Activated naive CD4-positive, alpha-beta T cell treated with anti-CD3 and anti-CD28 coated beads, Interleukin-2, amount 50 U/mL, for 24 hours (primary cell): Measurements from ENCODE around the gene TMEM19.
A peak's percentile ranks its signal among the peaks of the same experiment; 100 is the strongest.

Source experiments
- H3K27ac Mint-ChIP-seq: one replicate; pipeline ENCODE4 v1.8.0; 2021; ENCODE audit warnings: mild to moderate bottlenecking, mixed read lengths
- H3K27me3 Mint-ChIP-seq: one replicate; pipeline ENCODE4 v1.8.0; 2021; ENCODE audit warnings: mixed read lengths
- H3K36me3 Mint-ChIP-seq: one replicate; pipeline ENCODE4 v1.8.0; 2021; ENCODE audit warnings: mixed read lengths
- H3K4me1 Mint-ChIP-seq: one replicate; pipeline ENCODE4 v1.8.0; 2021; ENCODE audit warnings: mixed read lengths
- H3K4me3 Mint-ChIP-seq: one replicate; pipeline ENCODE4 v1.8.0; 2021; ENCODE audit warnings: mild to moderate bottlenecking, mixed read lengths
- H3K9me3 Mint-ChIP-seq: one replicate; pipeline ENCODE4 v1.8.0; 2021; ENCODE audit warnings: mixed read lengths

The TMEM19 gene

GRCh38 chr12:71685914-71686657 is at the start of gene TMEM19:
TMEM19 (plus strand) TSS chr12:71686082; CDS start chr12:71686681, 599 bp downstream.
- Mint-ChIP-seq H3K27me3 (no peaks in the 10 kb centered on the region), H3K27ac (peak within 1 kb of the TSS; percentile 53), H3K4me3 (peak within 1 kb of the TSS; percentile 94), H3K9me3 (no peaks in the 10 kb centered on the region), H3K4me1 (peaks cover 45% of the 10 kb centered on the region), H3K36me3 (no peaks in the 10 kb centered on the region)

GRCh38 chr12:71636704-71637115 is 49.2 kb upstream of the TMEM19 start:
- H3K4me1 Mint-ChIP-seq = peaks cover 23% of the 10 kb centered on the region
- H3K36me3 Mint-ChIP-seq = peaks cover 24% of the 10 kb centered on the region
- H3K27me3 Mint-ChIP-seq = no peaks in the 10 kb centered on the region
- H3K4me3 Mint-ChIP-seq = no peak overlapping the region
- H3K27ac Mint-ChIP-seq = peak overlapping the region; percentile 79
- no peaks in the 10 kb centered on the region for H3K9me3 Mint-ChIP-seq

GRCh38 chr12:71638499-71638898 is 47.4 kb upstream of the TMEM19 start:
- H3K4me3 Mint-ChIP-seq = no peak overlapping the region
- peak overlapping the region; percentile 51 for H3K27ac Mint-ChIP-seq
- H3K36me3 Mint-ChIP-seq = peaks cover 25% of the 10 kb centered on the region
- peaks cover 35% of the 10 kb centered on the region for H3K4me1 Mint-ChIP-seq
- no peaks in the 10 kb centered on the region for H3K9me3 Mint-ChIP-seq
- no peaks in the 10 kb centered on the region for H3K27me3 Mint-ChIP-seq

GRCh38 chr12:71639341-71639760 is 46.5 kb upstream of the TMEM19 start:
- Mint-ChIP-seq H3K9me3 (no peaks in the 10 kb centered on the region), H3K36me3 (peaks cover 29% of the 10 kb centered on the region), H3K4me3 (no peak overlapping the region), H3K27me3 (no peaks in the 10 kb centered on the region), H3K27ac (peak overlapping the region; percentile 9), H3K4me1 (peaks cover 43% of the 10 kb centered on the region)

- no peak overlapping the region for H3K27ac Mint-ChIP-seq
- H3K36me3 Mint-ChIP-seq = peaks cover 24% of the 10 kb centered on the region
- H3K27me3 Mint-ChIP-seq = no peaks in the 10 kb centered on the region
- H3K4me3 Mint-ChIP-seq = no peak overlapping the region
- no peaks in the 10 kb centered on the region for H3K9me3 Mint-ChIP-seq
- H3K4me1 Mint-ChIP-seq = peaks cover 44% of the 10 kb centered on the region
Observed at GRCh38 chr12:71640316-71640715, 45.6 kb upstream of the TMEM19 start.

- no peaks in the 10 kb centered on the region for H3K27me3 Mint-ChIP-seq
- H3K36me3 Mint-ChIP-seq = peaks cover 24% of the 10 kb centered on the region
- H3K4me3 Mint-ChIP-seq = no peak overlapping the region
- H3K27ac Mint-ChIP-seq = peak overlapping the region; percentile 37
- H3K9me3 Mint-ChIP-seq = no peaks in the 10 kb centered on the region
- peaks cover 46% of the 10 kb centered on the region for H3K4me1 Mint-ChIP-seq
Observed at GRCh38 chr12:71641390-71641789, 44.5 kb upstream of the TMEM19 start.

GRCh38 chr12:71642264-71642663 is 43.6 kb upstream of the TMEM19 start:
- no peak overlapping the region for H3K27ac Mint-ChIP-seq
- H3K9me3 Mint-ChIP-seq = no peaks in the 10 kb centered on the region
- H3K4me3 Mint-ChIP-seq = no peak overlapping the region
- peaks cover 25% of the 10 kb centered on the region for H3K36me3 Mint-ChIP-seq
- no peaks in the 10 kb centered on the region for H3K27me3 Mint-ChIP-seq
- H3K4me1 Mint-ChIP-seq = peaks cover 50% of the 10 kb centered on the region

GRCh38 chr12:71645268-71645667 is 40.6 kb upstream of the TMEM19 start:
- Mint-ChIP-seq H3K4me1 (peaks cover 46% of the 10 kb centered on the region), H3K27ac (peak overlapping the region; percentile 75), H3K36me3 (peaks cover 26% of the 10 kb centered on the region), H3K27me3 (no peaks in the 10 kb centered on the region), H3K9me3 (no peaks in the 10 kb centered on the region), H3K4me3 (no peak overlapping the region)

- Mint-ChIP-seq H3K4me1 (peaks cover 43% of the 10 kb centered on the region), H3K27ac (peak overlapping the region; percentile 82), H3K27me3 (no peaks in the 10 kb centered on the region), H3K4me3 (no peak overlapping the region), H3K36me3 (peaks cover 23% of the 10 kb centered on the region), H3K9me3 (no peaks in the 10 kb centered on the region)
Observed at GRCh38 chr12:71646512-71646911, 39.4 kb upstream of the TMEM19 start.

- H3K4me3 Mint-ChIP-seq = no peak overlapping the region
- H3K9me3 Mint-ChIP-seq = no peaks in the 10 kb centered on the region
- no peak overlapping the region for H3K27ac Mint-ChIP-seq
- H3K4me1 Mint-ChIP-seq = peaks cover 29% of the 10 kb centered on the region
- peaks cover 18% of the 10 kb centered on the region for H3K36me3 Mint-ChIP-seq
- H3K27me3 Mint-ChIP-seq = no peaks in the 10 kb centered on the region
Observed at GRCh38 chr12:71648537-71648936, 37.3 kb upstream of the TMEM19 start.

GRCh38 chr12:71649401-71649800 is 36.5 kb upstream of the TMEM19 start:
- Mint-ChIP-seq H3K27ac (peak overlapping the region; percentile 62), H3K36me3 (peaks cover 15% of the 10 kb centered on the region), H3K4me3 (peak overlapping the region; percentile 30), H3K9me3 (no peaks in the 10 kb centered on the region), H3K4me1 (peaks cover 26% of the 10 kb centered on the region), H3K27me3 (no peaks in the 10 kb centered on the region)

GRCh38 chr12:71652656-71653055 is 33.2 kb upstream of the TMEM19 start:
- no peak overlapping the region for H3K4me3 Mint-ChIP-seq
- H3K27ac Mint-ChIP-seq = no peak overlapping the region
- no peaks in the 10 kb centered on the region for H3K9me3 Mint-ChIP-seq
- H3K4me1 Mint-ChIP-seq = peaks cover 35% of the 10 kb centered on the region
- H3K27me3 Mint-ChIP-seq = no peaks in the 10 kb centered on the region
- peaks cover 19% of the 10 kb centered on the region for H3K36me3 Mint-ChIP-seq

GRCh38 chr12:71653137-71653536 is 32.7 kb upstream of the TMEM19 start:
- H3K27me3 Mint-ChIP-seq = no peaks in the 10 kb centered on the region
- H3K9me3 Mint-ChIP-seq = no peaks in the 10 kb centered on the region
- H3K27ac Mint-ChIP-seq = no peak overlapping the region
- peaks cover 35% of the 10 kb centered on the region for H3K4me1 Mint-ChIP-seq
- H3K4me3 Mint-ChIP-seq = no peak overlapping the region
- peaks cover 20% of the 10 kb centered on the region for H3K36me3 Mint-ChIP-seq

- Mint-ChIP-seq H3K4me3 (peak overlapping the region; percentile 82), H3K27me3 (no peaks in the 10 kb centered on the region), H3K27ac (no peak overlapping the region), H3K36me3 (peaks cover 27% of the 10 kb centered on the region), H3K9me3 (no peaks in the 10 kb centered on the region), H3K4me1 (peaks cover 43% of the 10 kb centered on the region)
Observed at GRCh38 chr12:71654200-71654599, 31.7 kb upstream of the TMEM19 start.

- no peaks in the 10 kb centered on the region for H3K27me3 Mint-ChIP-seq
- H3K4me1 Mint-ChIP-seq = peaks cover 53% of the 10 kb centered on the region
- H3K9me3 Mint-ChIP-seq = no peaks in the 10 kb centered on the region
- H3K36me3 Mint-ChIP-seq = peaks cover 30% of the 10 kb centered on the region
- H3K4me3 Mint-ChIP-seq = peak overlapping the region; percentile 82
- H3K27ac Mint-ChIP-seq = no peak overlapping the region
Observed at GRCh38 chr12:71655495-71655894, 30.4 kb upstream of the TMEM19 start.

GRCh38 chr12:71655907-71656306 is 30.0 kb upstream of the TMEM19 start:
- no peaks in the 10 kb centered on the region for H3K27me3 Mint-ChIP-seq
- H3K36me3 Mint-ChIP-seq = peaks cover 30% of the 10 kb centered on the region
- peak overlapping the region; percentile 82 for H3K4me3 Mint-ChIP-seq
- H3K27ac Mint-ChIP-seq = no peak overlapping the region
- H3K4me1 Mint-ChIP-seq = peaks cover 53% of the 10 kb centered on the region
- H3K9me3 Mint-ChIP-seq = no peaks in the 10 kb centered on the region

GRCh38 chr12:71656740-71657139 is 29.1 kb upstream of the TMEM19 start:
- H3K36me3 Mint-ChIP-seq = peaks cover 31% of the 10 kb centered on the region
- H3K4me3 Mint-ChIP-seq = peak overlapping the region; percentile 59
- H3K27me3 Mint-ChIP-seq = no peaks in the 10 kb centered on the region
- H3K4me1 Mint-ChIP-seq = peaks cover 56% of the 10 kb centered on the region
- H3K27ac Mint-ChIP-seq = no peak overlapping the region
- no peaks in the 10 kb centered on the region for H3K9me3 Mint-ChIP-seq
